SK-N-SH (cell line): ENCODE measurements around the gene MAN1A2. TPM values are rescaled to one million over a fixed set of nuclear protein-coding genes. Genes with fewer than 3 reads are reported as not detected.

Experiments
- CTCF ChIA-PET: fragments of 300-600, 350-600 bp; formaldehyde crosslinking; extraction: SDS; loops from one replicate; lab custom pipeline; 2021; lab: Yijun Ruan, JAX
- POLR2A ChIA-PET: fragments of 350-600 bp; sonication (Branson Sonifier 250); formaldehyde crosslinking; extraction: SDS; loops from one replicate; lab custom pipeline; 2020; ENCODE audit warnings: antibody characterized with exemption, inconsistent platforms; lab: Yijun Ruan, JAX
- DNase-seq: peaks from one replicate; pipeline ENCODE4 v3.0.0; 2012
- H2AFZ ChIP-seq: fragments of 200-600 bp; sonication (generic); 2 replicates; pipeline ENCODE4 v1.8.1; 2016; ENCODE audit warnings: antibody characterized with exemption, mild to moderate bottlenecking, low read depth
- H3F3A ChIP-seq: fragments of 200-600 bp; sonication (generic); replicated peaks from 2 replicates; pipeline ENCODE3; 2016; ENCODE audit warnings: antibody characterized with exemption, mild to moderate bottlenecking; ENCODE audit not compliant: insufficient read depth
- H3K27ac ChIP-seq, 2 experiments: fragments of 200-500 bp in 1 of 2; fragments of 200-600 bp in 1 of 2; sonication (Bioruptor generic) in 1 of 2; sonication (generic), shearing (Covaris generic) in 1 of 2; 2 replicates each; pipeline versions ENCODE4 v1.5.1 to v1.6.1; 2014 to 2016; ENCODE audit warnings: low read depth in 2 of 2, inconsistent platforms in 1 of 2, low read length in 1 of 2, mild to moderate bottlenecking in 1 of 2, mixed read lengths in 1 of 2
- H3K27me3 ChIP-seq: fragments of 200-600 bp; sonication (generic), shearing (Covaris generic); 2 replicates; pipeline ENCODE4 v1.6.1; 2016; ENCODE audit warnings: mixed run types; ENCODE audit not compliant: insufficient read depth
- H3K36me3 ChIP-seq, 2 experiments: fragments of 200-500 bp in 1 of 2; fragments of 200-600 bp in 1 of 2; sonication (Bioruptor generic) in 1 of 2; sonication (generic) in 1 of 2; replicated peaks in 1 of 2; 2 replicates each; pipeline versions ENCODE3 to v1.5.1; 2014 to 2016; ENCODE audit warnings: low read length in 1 of 2, mild to moderate bottlenecking in 1 of 2; ENCODE audit not compliant: insufficient read depth in 2 of 2, control insufficient read depth in 1 of 2
- H3K4me1 ChIP-seq, 2 experiments: fragments of 200-500 bp in 1 of 2; fragments of 200-600 bp in 1 of 2; sonication (Bioruptor generic) in 1 of 2; sonication (generic), shearing (Covaris generic) in 1 of 2; 2 replicates each; pipeline versions ENCODE4 v1.5.1 to v1.6.1; 2014 to 2016; ENCODE audit warnings: low read depth in 1 of 2, low read length in 1 of 2, mixed run types in 1 of 2; ENCODE audit not compliant: insufficient read depth in 2 of 2, control insufficient read depth in 1 of 2
- H3K4me2 ChIP-seq: fragments of 200-600 bp; sonication (generic), shearing (Covaris generic); 2 replicates; pipeline ENCODE4 v1.6.1; 2017; ENCODE audit warnings: mixed run types
- H3K4me3 ChIP-seq, 2 experiments: fragments of 200-500 bp in 1 of 2; fragments of 200-600 bp in 1 of 2; sonication (Bioruptor generic) in 1 of 2; sonication (generic), shearing (Covaris generic) in 1 of 2; 2 replicates each; pipeline versions ENCODE4 v1.5.1 to v1.8.1; 2014 to 2016; ENCODE audit warnings: low read depth in 2 of 2, inconsistent platforms in 1 of 2, low read length in 1 of 2, mild to moderate bottlenecking in 1 of 2, mixed read lengths in 1 of 2, moderate library complexity in 1 of 2
- H3K79me2 ChIP-seq: fragments of 200-600 bp; sonication (generic); 2 replicates; pipeline ENCODE4 v1.8.1; 2017; ENCODE audit warnings: mild to moderate bottlenecking; ENCODE audit not compliant: insufficient read depth
- H3K9ac ChIP-seq: fragments of 200-600 bp; sonication (generic); 2 replicates; pipeline ENCODE4 v1.6.1; 2017; ENCODE audit warnings: mixed run types
- H3K9me2 ChIP-seq: fragments of 200-600 bp; sonication (generic); 2 replicates; pipeline ENCODE4 v1.6.1; 2017; ENCODE audit warnings: mixed run types
- H3K9me3 ChIP-seq: fragments of 200-600 bp; sonication (generic); 2 replicates; pipeline ENCODE4 v1.6.1; 2017; ENCODE audit warnings: mixed run types, mild to moderate bottlenecking, moderate library complexity
- H4K20me1 ChIP-seq: fragments of 200-600 bp; sonication (generic); 2 replicates; pipeline ENCODE4 v1.6.1; 2017; ENCODE audit warnings: mild to moderate bottlenecking, mixed run types; ENCODE audit not compliant: insufficient read depth
- EZH2phosphoT487 ChIP-seq: fragments of 200-600 bp; sonication (generic); IDR thresholded peaks from 2 replicates; pipeline ENCODE4 v1.6.1; 2017; ENCODE audit warnings: low read depth, mixed run types, mild to moderate bottlenecking, antibody characterized with exemption, moderate library complexity, borderline replicate concordance
- FOXJ3 ChIP-seq: sonication (generic); formaldehyde crosslinking; IDR thresholded peaks from 2 replicates; pipeline ENCODE4 v1.5.1; 2020; ENCODE audit warnings: mild to moderate bottlenecking, missing genetic modification reagents
- FOXM1 ChIP-seq: IDR thresholded peaks from 2 replicates; pipeline ENCODE4 v1.4.0; 2012; ENCODE audit warnings: low read depth, mild to moderate bottlenecking
- GABPA ChIP-seq: IDR thresholded peaks from 2 replicates; pipeline ENCODE4 v1.4.0; 2012; ENCODE audit warnings: low read depth, mild to moderate bottlenecking
- GATA2 ChIP-seq: sonication (generic); formaldehyde crosslinking; IDR thresholded peaks from 2 replicates; pipeline ENCODE4 v1.5.0; 2020; ENCODE audit warnings: mild to moderate bottlenecking, missing genetic modification reagents
- JUND ChIP-seq: IDR thresholded peaks from 2 replicates; pipeline ENCODE4 v1.4.0; 2012
- MEF2A ChIP-seq: IDR thresholded peaks from 2 replicates; pipeline ENCODE4 v1.4.0; 2012; ENCODE audit warnings: low read depth, borderline replicate concordance
- NFIC ChIP-seq: IDR thresholded peaks from 2 replicates; pipeline ENCODE4 v1.4.0; 2012; ENCODE audit warnings: borderline replicate concordance
- NRF1 ChIP-seq: IDR thresholded peaks from 2 replicates; pipeline ENCODE4 v1.6.1; 2012; ENCODE audit warnings: low read depth, mild to moderate bottlenecking, low read length
- POLR2AphosphoS5 ChIP-seq: IDR thresholded peaks from 2 replicates; pipeline ENCODE4 v1.6.1; 2012; ENCODE audit warnings: low read depth, low read length
- RAD21 ChIP-seq: IDR thresholded peaks from 2 replicates; pipeline ENCODE4 v1.6.1; 2012; ENCODE audit warnings: mild to moderate bottlenecking, low read length
- RCOR1 ChIP-seq: fragments of 150-350 bp; IDR thresholded peaks from 2 replicates; pipeline ENCODE4 v1.6.1; 2017; ENCODE audit warnings: antibody characterized with exemption, low read length
- RFX5 ChIP-seq: IDR thresholded peaks from 2 replicates; pipeline ENCODE4 v1.6.1; 2012; ENCODE audit warnings: mild to moderate bottlenecking, improper control_type of control experiment, low read length
- SMC3 ChIP-seq: IDR thresholded peaks from 2 replicates; pipeline ENCODE4 v1.6.1; 2012; ENCODE audit warnings: low read depth, low read length, improper control_type of control experiment
- TAF1 ChIP-seq: IDR thresholded peaks from 2 replicates; pipeline ENCODE4 v1.6.1; 2012; ENCODE audit warnings: low read depth, mild to moderate bottlenecking, low read length, moderate library complexity, borderline replicate concordance
- TCF12 ChIP-seq: IDR thresholded peaks from 2 replicates; pipeline ENCODE4 v1.4.0; 2012
- TEAD4 ChIP-seq: IDR thresholded peaks from 2 replicates; pipeline ENCODE4 v1.4.0; 2012; ENCODE audit warnings: mild to moderate bottlenecking, borderline replicate concordance; ENCODE audit not compliant: insufficient read depth
- polyA plus RNA-seq, 3 experiments: library from polyadenylated mRNA; depleted of rRNA; stranded (reverse); fragments of >200 nt; gene quantifications; 2 replicates each; pipeline ENCODE4 v1.2.3, GENCODE V29; 2012
- TF ChIP-seq, protein P1 (sequence below): IDR thresholded peaks from 2 replicates; pipeline ENCODE4 v1.6.1; 2012; ENCODE audit warnings: mild to moderate bottlenecking, low read depth, low read length, moderate library complexity
- TF ChIP-seq, protein P2 (sequence below): fragments of 150-350 bp; IDR thresholded peaks from 2 replicates; pipeline ENCODE4 v1.6.1; 2017; ENCODE audit warnings: antibody characterized with exemption, low read length, low read depth, borderline replicate concordance
- TF ChIP-seq, protein P3 (sequence below): IDR thresholded peaks from 2 replicates; pipeline ENCODE4 v1.4.0; 2012; ENCODE audit warnings: low read depth, borderline replicate concordance

Gene MAN1A2
- polyA plus RNA-seq, 1 of the 3 experiments (the other 2 are of a cell fraction): 6.0 TPM

DNA sequence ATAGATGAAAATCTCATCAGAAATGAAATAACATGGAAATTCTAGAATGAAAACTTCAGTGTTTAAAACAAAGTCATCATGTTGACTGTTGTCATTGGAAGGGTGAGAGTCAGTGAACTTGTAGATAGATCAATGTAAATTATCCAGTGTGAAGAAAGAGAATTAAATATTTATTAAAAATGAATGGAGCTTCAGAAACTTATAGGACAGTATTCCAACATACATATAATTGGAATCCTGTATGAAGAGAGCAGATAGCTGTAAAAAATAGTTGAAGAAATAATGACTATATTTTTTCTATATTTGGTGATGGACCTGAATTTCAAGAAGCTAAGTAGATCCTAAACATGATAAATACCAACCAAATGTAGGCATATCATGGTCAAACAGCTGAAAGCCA is 60.0 kb downstream of the MAN1A2 start:
- Histone ChIP-seq H2AFZ (no peak overlapping the region), H3K79me2 (0 out of 2 replicates have a peak, but pooled peaks cover 4% of the 10 kb centered on the region), H3K27me3 (no peaks in the 10 kb centered on the region), H3K9me2 (no peaks in the 10 kb centered on the region), H3K4me3 (no peak overlapping the region), H3K4me1 (no peaks in the 10 kb centered on the region), H3K4me2 (no peak overlapping the region), H3K9me3 (peaks cover 28% of the 10 kb centered on the region), H4K20me1 (no peaks in the 10 kb centered on the region), H3K27ac (no peak overlapping the region), H3F3A (peaks cover 5% of the 10 kb centered on the region), H3K9ac (no peak overlapping the region), H3K36me3 (peaks cover 0 to 52% of the 10 kb centered on the region in 2 experiments)
- CTCF ChIA-PET: interaction anchor here (0.6 to 0.8 kb wide), 3 partner anchors 14 to 471 kb away, joined by 3 to 4 read pairs (median 3); no protein-coding TSS in a partner anchor
- DNase-seq: no peak
- TF ChIP-seq GATA2 (CRISPR knock-in tag) (no peak), TAF1 (no peak), FOXM1 (no peak), POLR2AphosphoS5 (no peak), RAD21 (no peak), RCOR1 (no peak), RFX5 (no peak), NRF1 (no peak), TCF12 (no peak), GABPA (no peak), JUND (no peak), NFIC (no peak), FOXJ3 (CRISPR knock-in tag) (no peak), EZH2phosphoT487 (no peak), TEAD4 (no peak), SMC3 (no peak), MEF2A (no peak)
- TF ChIP-seq, protein P1, sequence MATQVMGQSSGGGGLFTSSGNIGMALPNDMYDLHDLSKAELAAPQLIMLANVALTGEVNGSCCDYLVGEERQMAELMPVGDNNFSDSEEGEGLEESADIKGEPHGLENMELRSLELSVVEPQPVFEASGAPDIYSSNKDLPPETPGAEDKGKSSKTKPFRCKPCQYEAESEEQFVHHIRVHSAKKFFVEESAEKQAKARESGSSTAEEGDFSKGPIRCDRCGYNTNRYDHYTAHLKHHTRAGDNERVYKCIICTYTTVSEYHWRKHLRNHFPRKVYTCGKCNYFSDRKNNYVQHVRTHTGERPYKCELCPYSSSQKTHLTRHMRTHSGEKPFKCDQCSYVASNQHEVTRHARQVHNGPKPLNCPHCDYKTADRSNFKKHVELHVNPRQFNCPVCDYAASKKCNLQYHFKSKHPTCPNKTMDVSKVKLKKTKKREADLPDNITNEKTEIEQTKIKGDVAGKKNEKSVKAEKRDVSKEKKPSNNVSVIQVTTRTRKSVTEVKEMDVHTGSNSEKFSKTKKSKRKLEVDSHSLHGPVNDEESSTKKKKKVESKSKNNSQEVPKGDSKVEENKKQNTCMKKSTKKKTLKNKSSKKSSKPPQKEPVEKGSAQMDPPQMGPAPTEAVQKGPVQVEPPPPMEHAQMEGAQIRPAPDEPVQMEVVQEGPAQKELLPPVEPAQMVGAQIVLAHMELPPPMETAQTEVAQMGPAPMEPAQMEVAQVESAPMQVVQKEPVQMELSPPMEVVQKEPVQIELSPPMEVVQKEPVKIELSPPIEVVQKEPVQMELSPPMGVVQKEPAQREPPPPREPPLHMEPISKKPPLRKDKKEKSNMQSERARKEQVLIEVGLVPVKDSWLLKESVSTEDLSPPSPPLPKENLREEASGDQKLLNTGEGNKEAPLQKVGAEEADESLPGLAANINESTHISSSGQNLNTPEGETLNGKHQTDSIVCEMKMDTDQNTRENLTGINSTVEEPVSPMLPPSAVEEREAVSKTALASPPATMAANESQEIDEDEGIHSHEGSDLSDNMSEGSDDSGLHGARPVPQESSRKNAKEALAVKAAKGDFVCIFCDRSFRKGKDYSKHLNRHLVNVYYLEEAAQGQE: no peak
- TF ChIP-seq, protein P2, sequence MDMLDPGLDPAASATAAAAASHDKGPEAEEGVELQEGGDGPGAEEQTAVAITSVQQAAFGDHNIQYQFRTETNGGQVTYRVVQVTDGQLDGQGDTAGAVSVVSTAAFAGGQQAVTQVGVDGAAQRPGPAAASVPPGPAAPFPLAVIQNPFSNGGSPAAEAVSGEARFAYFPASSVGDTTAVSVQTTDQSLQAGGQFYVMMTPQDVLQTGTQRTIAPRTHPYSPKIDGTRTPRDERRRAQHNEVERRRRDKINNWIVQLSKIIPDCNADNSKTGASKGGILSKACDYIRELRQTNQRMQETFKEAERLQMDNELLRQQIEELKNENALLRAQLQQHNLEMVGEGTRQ: no peak
- TF ChIP-seq, protein P3, sequence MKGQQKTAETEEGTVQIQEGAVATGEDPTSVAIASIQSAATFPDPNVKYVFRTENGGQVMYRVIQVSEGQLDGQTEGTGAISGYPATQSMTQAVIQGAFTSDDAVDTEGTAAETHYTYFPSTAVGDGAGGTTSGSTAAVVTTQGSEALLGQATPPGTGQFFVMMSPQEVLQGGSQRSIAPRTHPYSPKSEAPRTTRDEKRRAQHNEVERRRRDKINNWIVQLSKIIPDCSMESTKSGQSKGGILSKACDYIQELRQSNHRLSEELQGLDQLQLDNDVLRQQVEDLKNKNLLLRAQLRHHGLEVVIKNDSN: no peak
- POLR2A ChIA-PET: no interaction called here
